GM23338 (cell line): ENCODE results near the gene BMPR1B. TPM values are rescaled to one million over a fixed set of nuclear protein-coding genes. Genes with fewer than 3 reads are reported as not detected.

Source experiments
- ATAC-seq: fragments of 200-7000 bp; cut with Tn5 transposase; 3 replicates; pipeline ENCODE4 v1.9.1; 2020
- DNase-seq: peaks from one replicate; pipeline ENCODE4 v3.0.0-alpha.2; 2015; ENCODE audit warnings: low spot score
- H2AFZ ChIP-seq: fragments of 200-600 bp; sonication (generic); 2 replicates; pipeline ENCODE4 v1.8.0; 2016; ENCODE audit warnings: antibody characterized with exemption, mild to moderate bottlenecking, moderate library complexity
- H3F3A ChIP-seq: fragments of 200-600 bp; sonication (generic); replicated peaks from 2 replicates; pipeline ENCODE4 v1.8.0; 2017; ENCODE audit warnings: antibody characterized with exemption, mixed run types, low read depth
- H3K27ac ChIP-seq: fragments of 200-600 bp; sonication (generic); 2 replicates; pipeline ENCODE4 v1.6.1; 2016; ENCODE audit warnings: low read depth
- H3K27me3 ChIP-seq: fragments of 200-600 bp; sonication (generic); 2 replicates; pipeline ENCODE4 v1.8.0; 2016; ENCODE audit warnings: mild to moderate bottlenecking, mixed run types, moderate library complexity; ENCODE audit not compliant: insufficient read depth
- H3K36me3 ChIP-seq: fragments of 200-600 bp; sonication (generic); 2 replicates; pipeline ENCODE4 v1.8.0; 2016; ENCODE audit warnings: mild to moderate bottlenecking; ENCODE audit not compliant: insufficient read depth
- H3K4me1 ChIP-seq: fragments of 200-600 bp; sonication (generic); 2 replicates; pipeline ENCODE4 v1.8.0; 2016; ENCODE audit warnings: mild to moderate bottlenecking, moderate library complexity; ENCODE audit not compliant: insufficient read depth
- H3K4me2 ChIP-seq: fragments of 200-600 bp; sonication (generic); 2 replicates; pipeline ENCODE4 v1.7.1; 2017; ENCODE audit warnings: mixed run types
- H3K4me3 ChIP-seq: fragments of 200-600 bp; sonication (generic); 2 replicates; pipeline ENCODE4 v1.6.1; 2016; ENCODE audit warnings: mixed run types
- H3K79me2 ChIP-seq: fragments of 200-600 bp; sonication (generic); replicated peaks from 2 replicates; pipeline ENCODE4 v1.8.0; 2017; ENCODE audit warnings: mild to moderate bottlenecking; ENCODE audit not compliant: insufficient read depth
- H3K9me2 ChIP-seq: fragments of 200-600 bp; sonication (generic); 2 replicates; pipeline ENCODE4 v1.8.0; 2017; ENCODE audit not compliant: insufficient read depth
- H4K20me1 ChIP-seq: fragments of 200-600 bp; sonication (generic); replicated peaks from 2 replicates; pipeline ENCODE4 v1.8.0; 2017; ENCODE audit warnings: mild to moderate bottlenecking; ENCODE audit not compliant: insufficient read depth
- H3K27ac Mint-ChIP-seq: 2 replicates; pipeline ENCODE4 v1.8.0; 2020; ENCODE audit warnings: inconsistent platforms, mild to moderate bottlenecking, moderate library complexity, mixed read lengths
- H3K27me3 Mint-ChIP-seq: 3 replicates; pipeline ENCODE4 v1.8.0; 2022; ENCODE audit warnings: low read depth, mild to moderate bottlenecking, moderate library complexity, mixed read lengths, inconsistent platforms; ENCODE audit not compliant: insufficient read depth, poor library complexity
- H3K36me3 Mint-ChIP-seq: 3 replicates; pipeline ENCODE4 v1.8.0; 2021; ENCODE audit warnings: low read depth, mild to moderate bottlenecking, inconsistent platforms, moderate library complexity, mixed read lengths
- H3K4me1 Mint-ChIP-seq: 3 replicates; pipeline ENCODE4 v1.8.0; 2020; ENCODE audit warnings: mild to moderate bottlenecking, inconsistent platforms, mixed read lengths
- H3K4me3 Mint-ChIP-seq: 3 replicates; pipeline ENCODE4 v1.8.0; 2021; ENCODE audit warnings: moderate library complexity, mild to moderate bottlenecking, inconsistent platforms, mixed read lengths
- H3K9me3 Mint-ChIP-seq: 3 replicates; pipeline ENCODE4 v1.8.0; 2020; ENCODE audit warnings: moderate library complexity, mild to moderate bottlenecking, inconsistent platforms, mixed read lengths
- CREB1 ChIP-seq: fragments of 250-450 bp; sonication (Bioruptor Pico); IDR thresholded peaks from 2 replicates; pipeline ENCODE4 v1.5.0; 2020; ENCODE audit warnings: low read depth, mild to moderate bottlenecking, moderate library complexity
- CTCF ChIP-seq, 2 experiments: fragments of 200-600 bp in 1 of 2; sonication (generic) in 1 of 2; conservative IDR thresholded peaks; 2 replicates each; pipeline versions ENCODE4 v1.5.1 to v1.6.1; 2016 to 2017; ENCODE audit warnings: antibody characterized with exemption in 2 of 2, low read depth in 2 of 2, mild to moderate bottlenecking in 2 of 2, moderate library complexity in 1 of 2
- ETS1 ChIP-seq: IDR thresholded peaks from 2 replicates; pipeline ENCODE4 v1.6.1; 2016; ENCODE audit warnings: antibody characterized with exemption
- EZH2 ChIP-seq: fragments of 200-600 bp; sonication (generic); IDR thresholded peaks from one replicate; pipeline ENCODE4 v1.8.0; 2017; ENCODE audit warnings: antibody characterized with exemption, mild to moderate bottlenecking, low read depth; ENCODE audit not compliant: unreplicated experiment
- EZH2phosphoT487 ChIP-seq: fragments of 200-600 bp; sonication (generic); IDR thresholded peaks from one replicate; pipeline ENCODE4 v1.8.1; 2018; ENCODE audit warnings: antibody characterized with exemption; ENCODE audit not compliant: unreplicated experiment
- JUNB ChIP-seq: IDR thresholded peaks from one replicate; pipeline ENCODE4 v1.6.1; 2016; ENCODE audit warnings: antibody characterized with exemption; ENCODE audit not compliant: unreplicated experiment
- NANOG ChIP-seq: IDR thresholded peaks from 2 replicates; pipeline ENCODE4 v1.6.1; 2016; ENCODE audit warnings: antibody characterized with exemption, borderline replicate concordance
- POLR2AphosphoS5 ChIP-seq: IDR thresholded peaks from 2 replicates; pipeline ENCODE4 v1.6.1; 2016; ENCODE audit warnings: antibody characterized with exemption, low read depth
- REST ChIP-seq: IDR thresholded peaks from one replicate; pipeline ENCODE4 v1.6.1; 2018; ENCODE audit warnings: antibody characterized with exemption; ENCODE audit not compliant: unreplicated experiment
- STAT1 ChIP-seq: IDR thresholded peaks from one replicate; pipeline ENCODE4 v1.6.1; 2016; ENCODE audit warnings: antibody characterized with exemption; ENCODE audit not compliant: unreplicated experiment
- ZNF114 ChIP-seq: fragments of 250-450 bp; sonication (Bioruptor Pico); IDR thresholded peaks from 2 replicates; pipeline ENCODE4 v1.5.0; 2020; ENCODE audit warnings: mild to moderate bottlenecking, moderate library complexity
- ZNF331 ChIP-seq: fragments of 250-450 bp; sonication (Bioruptor Pico); IDR thresholded peaks from 2 replicates; pipeline ENCODE4 v1.5.0; 2020; ENCODE audit warnings: low read depth, mild to moderate bottlenecking, moderate library complexity
- ZNF462 ChIP-seq: fragments of 250-450 bp; sonication (Bioruptor Pico); IDR thresholded peaks from 2 replicates; pipeline ENCODE4 v1.5.0; 2020; ENCODE audit warnings: mild to moderate bottlenecking, moderate library complexity
- polyA plus RNA-seq: library from polyadenylated mRNA; unstranded; fragments of >200 nt; fragmentation: Nextera tagmentation; extraction: Ambion mirVana; gene quantifications from 2 replicates; pipeline ENCODE4 v1.2.1, GENCODE V29; 2016
- total RNA-seq: library from RNA; depleted of rRNA; stranded (reverse); fragments of >200 nt; shearing (Covaris generic); gene quantifications from 2 replicates; pipeline ENCODE4 v1.2.3, GENCODE V29; 2014

BMPR1B gene
- total and polyA plus RNA-seq, 2 experiments from 2014 or later: 0.48 to 1.0 TPM

- no peaks in the 10 kb centered on the region for H3K27me3 ChIP-seq
- peaks cover 3% of the 10 kb centered on the region; the same call in 2 of the 3 replicates for H3K4me1 Mint-ChIP-seq
- H3K27ac Mint-ChIP-seq: peak overlapping the region; percentile 62; the same call in 1 of the 2 replicates
Measured at GRCh38 chr4:95087657-95088455, 330.1 kb downstream of the BMPR1B start.

More at GRCh38 chr4:95087657-95088455, 330.1 kb downstream of the BMPR1B start:
- Histone ChIP-seq H3F3A (no peaks in the 10 kb centered on the region), H3K36me3 (no peaks in the 10 kb centered on the region), H3K79me2 (no peaks in the 10 kb centered on the region), H4K20me1 (no peaks in the 10 kb centered on the region), H3K4me2 (no peak overlapping the region), H3K9me2 (no peaks in the 10 kb centered on the region), H3K4me1 (no peaks in the 10 kb centered on the region), H3K4me3 (no peak overlapping the region), H3K27ac (no peak overlapping the region), H2AFZ (no peak overlapping the region)
- no peak for TF ChIP-seq ZNF331 (CRISPR knock-in tag)
- no peak for TF ChIP-seq POLR2AphosphoS5
- no peak for TF ChIP-seq CTCF (conservative IDR thresholded peaks at IDR 0.05; ENCODE audit: low read depth in 2 of 2)
- no peak for TF ChIP-seq REST
- TF ChIP-seq ETS1: no peak
- TF ChIP-seq STAT1: no peak
- no peak for TF ChIP-seq EZH2
- TF ChIP-seq EZH2phosphoT487: no peak
- TF ChIP-seq NANOG: no peak
- no peak for TF ChIP-seq CREB1
- TF ChIP-seq ZNF462 (CRISPR knock-in tag): no peak
- no peak for TF ChIP-seq ZNF114
- TF ChIP-seq JUNB: no peak
- DNase-seq (no peak), ATAC-seq (no peak)
- Mint-ChIP-seq H3K9me3 (no peaks in the 10 kb centered on the region), H3K36me3 (no peaks in the 10 kb centered on the region), H3K4me3 (no peak overlapping the region), H3K27me3 (no peaks in the 10 kb centered on the region)
